Endothelial cell of umbilical vein (primary cell): ENCODE results near the gene RFC2.

Experiments used
- CTCF ChIP-seq, 2 donors: IDR thresholded peaks; 1 replicate in 1 of 2; 2 replicates in 1 of 2; pipeline ENCODE4 v1.5.1; 2011; ENCODE audit warnings: low read length in 2 of 2, mild to moderate bottlenecking in 2 of 2, moderate library complexity in 2 of 2, control low read depth in 1 of 2, inconsistent platforms in 1 of 2, low read depth in 1 of 2; ENCODE audit not compliant: insufficient read depth in 1 of 2; ENCODE audit errors: extremely low read depth in 1 of 2
- EZH2 ChIP-seq: IDR thresholded peaks from 2 replicates; pipeline ENCODE4 v1.6.1; 2012; ENCODE audit warnings: borderline replicate concordance, low read depth, mild to moderate bottlenecking, moderate library complexity, low read length, inconsistent platforms; ENCODE audit not compliant: severe bottlenecking
- GATA2 ChIP-seq: IDR thresholded peaks from 2 replicates; pipeline ENCODE4 v1.7.0; 2011; ENCODE audit warnings: low read depth, mild to moderate bottlenecking, moderate library complexity, mixed read lengths, low read length; ENCODE audit not compliant: insufficient read length, insufficient read depth

- TF ChIP-seq CTCF (IDR thresholded peaks at IDR 0.05; ENCODE audit: extremely low read depth in 1 of 2, insufficient read depth in 1 of 2, low read depth in 1 of 2, low read length in 2 of 2), result no peak
- no peak for TF ChIP-seq EZH2
- TF ChIP-seq GATA2, result no peak
Observed at GRCh38 chr7:74214816-74215630, 39.2 kb downstream of the RFC2 start.
